H9 (cell line): ENCODE measurements around the gene KLLN. TPM values are rescaled to one million over a fixed set of nuclear protein-coding genes. Genes with fewer than 3 reads are reported as not detected.

Experiments used
- DNase-seq: peaks from one replicate; pipeline ENCODE4 v3.0.0-alpha.2; 2017
- H2AFZ ChIP-seq: one replicate; pipeline ENCODE4 v1.6.1; 2013; ENCODE audit warnings: mild to moderate bottlenecking, low read length, control low read depth, moderate library complexity
- H2AK5ac ChIP-seq: 2 replicates; pipeline ENCODE4 v1.6.1; 2013; ENCODE audit warnings: low read length, control low read depth, mixed read lengths; ENCODE audit not compliant: insufficient read length
- H2BK120ac ChIP-seq: one replicate; pipeline ENCODE4 v1.6.1; 2013; ENCODE audit warnings: low read depth, mild to moderate bottlenecking, low read length, control low read depth, inconsistent platforms; ENCODE audit not compliant: poor library complexity, severe bottlenecking
- H2BK12ac ChIP-seq: 2 replicates; pipeline ENCODE4 v1.6.1; 2013; ENCODE audit warnings: low read length, control low read depth, mixed read lengths, low read depth; ENCODE audit not compliant: insufficient read length
- H2BK15ac ChIP-seq: 2 replicates; pipeline ENCODE4 v1.6.1; 2013; ENCODE audit warnings: low read depth, low read length, control low read depth
- H2BK20ac ChIP-seq: one replicate; pipeline ENCODE4 v1.6.1; 2013; ENCODE audit warnings: low read depth, mild to moderate bottlenecking, low read length, control low read depth, inconsistent platforms; ENCODE audit not compliant: poor library complexity, severe bottlenecking
- H2BK5ac ChIP-seq: 2 replicates; pipeline ENCODE4 v1.6.1; 2013; ENCODE audit warnings: low read length, control low read depth, mixed read lengths; ENCODE audit not compliant: insufficient read length
- H3K14ac ChIP-seq: 2 replicates; pipeline ENCODE4 v1.6.1; 2013; ENCODE audit warnings: low read length, control low read depth; ENCODE audit not compliant: insufficient read depth
- H3K18ac ChIP-seq: 2 replicates; pipeline ENCODE4 v1.6.1; 2013; ENCODE audit warnings: low read depth, mild to moderate bottlenecking, mixed read lengths, low read length, control low read depth; ENCODE audit not compliant: insufficient read length
- H3K23ac ChIP-seq: 2 replicates; pipeline ENCODE4 v1.6.1; 2013; ENCODE audit warnings: low read length, control low read depth, mixed read lengths, low read depth; ENCODE audit not compliant: insufficient read length
- H3K23me2 ChIP-seq: 2 replicates; pipeline ENCODE4 v1.6.1; 2013; ENCODE audit warnings: low read depth, mild to moderate bottlenecking, mixed read lengths, low read length, control low read depth; ENCODE audit not compliant: insufficient read length, poor library complexity, severe bottlenecking
- H3K27ac ChIP-seq: 2 replicates; pipeline ENCODE4 v1.5.1; 2013; ENCODE audit warnings: low read length, control low read depth, mixed read lengths, low read depth; ENCODE audit not compliant: insufficient read length
- H3K27me3 ChIP-seq: 2 replicates; pipeline ENCODE4 v1.6.1; 2013; ENCODE audit warnings: low read length, control low read depth, inconsistent platforms; ENCODE audit not compliant: insufficient read depth
- H3K4ac ChIP-seq: 2 replicates; pipeline ENCODE4 v1.6.1; 2013; ENCODE audit warnings: low read depth, mild to moderate bottlenecking, control low read depth, inconsistent platforms, low read length, moderate library complexity
- H3K4me1 ChIP-seq: 2 replicates; pipeline ENCODE4 v1.6.1; 2013; ENCODE audit warnings: low read length, control low read depth, inconsistent platforms; ENCODE audit not compliant: insufficient read depth
- H3K4me2 ChIP-seq: 2 replicates; pipeline ENCODE4 v1.6.1; 2013; ENCODE audit warnings: low read length, control low read depth, mixed read lengths; ENCODE audit not compliant: insufficient read length, insufficient read depth
- H3K56ac ChIP-seq: 2 replicates; pipeline ENCODE4 v1.6.1; 2013; ENCODE audit warnings: low read depth, mild to moderate bottlenecking, mixed read lengths, low read length, control low read depth; ENCODE audit not compliant: insufficient read length
- H3K79me1 ChIP-seq: 2 replicates; pipeline ENCODE4 v1.6.1; 2013; ENCODE audit warnings: low read depth, mild to moderate bottlenecking, moderate library complexity, low read length, control low read depth, inconsistent platforms; ENCODE audit not compliant: insufficient read depth, poor library complexity, severe bottlenecking
- H3K79me2 ChIP-seq: 2 replicates; pipeline ENCODE4 v1.6.1; 2013; ENCODE audit warnings: low read length, control low read depth, inconsistent platforms; ENCODE audit not compliant: insufficient read depth
- H3K9ac ChIP-seq: 2 replicates; pipeline ENCODE4 v1.6.1; 2013; ENCODE audit warnings: low read length, control low read depth, mixed read lengths; ENCODE audit not compliant: insufficient read length; ENCODE audit errors: extremely low read depth
- H3K9me3 ChIP-seq: one replicate; pipeline ENCODE4 v1.6.1; 2013; ENCODE audit warnings: low read depth, low read length, inconsistent platforms; ENCODE audit not compliant: control insufficient read depth
- H3T11ph ChIP-seq: one replicate; pipeline ENCODE4 v1.6.1; 2013; ENCODE audit warnings: mild to moderate bottlenecking, low read length, control low read depth, inconsistent platforms
- H4K20me1 ChIP-seq: one replicate; pipeline ENCODE4 v1.6.1; 2013; ENCODE audit not compliant: control insufficient read depth, insufficient read length, insufficient read depth
- H4K5ac ChIP-seq: 2 replicates; pipeline ENCODE4 v1.6.1; 2013; ENCODE audit warnings: low read depth, mild to moderate bottlenecking, mixed read lengths, low read length, control low read depth; ENCODE audit not compliant: insufficient read length
- H4K8ac ChIP-seq: replicated peaks from 2 replicates; pipeline ENCODE4 v1.6.1; 2013; ENCODE audit warnings: low read length, control low read depth, mixed read lengths, low read depth; ENCODE audit not compliant: insufficient read length
- H4K91ac ChIP-seq: 2 replicates; pipeline ENCODE4 v1.6.1; 2013; ENCODE audit warnings: low read depth, mild to moderate bottlenecking, moderate library complexity, mixed read lengths, low read length, control low read depth; ENCODE audit not compliant: insufficient read length
- H3K27ac Mint-ChIP-seq, 3 experiments: 2 replicates in 2 of 3; 3 replicates in 1 of 3; pipeline ENCODE4 v1.8.0; 2020 to 2021; ENCODE audit warnings: mixed read lengths in 3 of 3, mild to moderate bottlenecking in 1 of 3, moderate library complexity in 1 of 3
- H3K27me3 Mint-ChIP-seq: 2 replicates; pipeline ENCODE4 v1.8.0; 2021; ENCODE audit warnings: low read depth, mild to moderate bottlenecking, moderate library complexity, mixed read lengths
- H3K36me3 Mint-ChIP-seq, 3 experiments: 2 replicates in 2 of 3; 3 replicates in 1 of 3; pipeline ENCODE4 v1.8.0; 2020 to 2021; ENCODE audit warnings: low read depth in 3 of 3, mixed read lengths in 3 of 3; ENCODE audit not compliant: insufficient read depth in 1 of 3
- H3K4me1 Mint-ChIP-seq, 2 experiments: 2 replicates each; pipeline ENCODE4 v1.8.0; 2020; ENCODE audit warnings: mixed read lengths in 2 of 2
- H3K4me3 Mint-ChIP-seq, 2 experiments: 2 replicates in 1 of 2; 3 replicates in 1 of 2; pipeline ENCODE4 v1.8.0; 2020 to 2021; ENCODE audit warnings: mild to moderate bottlenecking in 2 of 2, mixed read lengths in 2 of 2, moderate library complexity in 1 of 2
- H3K9me3 Mint-ChIP-seq, 2 experiments: 2 replicates in 1 of 2; 3 replicates in 1 of 2; pipeline ENCODE4 v1.8.0; 2020; ENCODE audit warnings: mild to moderate bottlenecking in 2 of 2, mixed read lengths in 2 of 2, moderate library complexity in 1 of 2
- WGBS: extraction: QIAGEN DNeasy Blood & Tissue Kit; methylation state at CpG from one replicate; pipeline ENCODE4 v1.1.7; 2013; ENCODE audit warnings: missing lambda C conversion rate, low lambda C conversion rate, mixed read lengths; ENCODE audit not compliant: insufficient read length; ENCODE audit errors: extremely low coverage; 5-methylcytosine and 5-hydroxymethylcytosine counted together
- total RNA-seq: library from RNA; stranded (reverse); gene quantifications from 2 replicates; pipeline ENCODE4 v1.2.1, GENCODE V29; 2021
- TF ChIP-seq, protein P1 (sequence below): fragments of 200-600 bp; sonication (generic); conservative IDR thresholded peaks from 3 replicates; pipeline ENCODE4 v1.8.0; 2021; ENCODE audit warnings: antibody characterized with exemption, mild to moderate bottlenecking

KLLN gene
- total RNA-seq, 1 experiment from 2014 or later, result 0.79 TPM

DNA sequence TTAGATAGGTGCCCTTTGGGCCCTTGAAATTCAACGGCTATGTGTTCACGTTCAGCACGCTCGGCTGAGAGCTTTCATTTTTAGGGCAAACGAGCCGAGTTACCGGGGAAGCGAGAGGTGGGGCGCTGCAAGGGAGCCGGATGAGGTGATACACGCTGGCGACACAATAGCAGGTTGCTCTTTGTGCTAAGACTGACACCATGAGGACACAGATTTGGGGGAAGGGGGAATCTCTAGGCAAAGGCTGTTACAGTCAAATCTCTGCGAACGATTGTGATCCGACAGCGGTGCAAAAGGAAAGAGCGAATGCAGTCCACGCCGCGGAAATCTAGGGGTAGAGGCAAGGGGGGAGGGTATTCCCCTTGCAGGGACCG is 667 bp downstream of the KLLN start:
- WGBS, result no CpG with 5 or more reads among the region's 21 CpGs
- peak overlapping the region; percentile 88 for H3K9ac ChIP-seq
- no peak overlapping the region for H2AFZ ChIP-seq
- H3K4ac ChIP-seq, result no peak overlapping the region; the same call in 1 of the 2 replicates
- TF ChIP-seq, protein P1, sequence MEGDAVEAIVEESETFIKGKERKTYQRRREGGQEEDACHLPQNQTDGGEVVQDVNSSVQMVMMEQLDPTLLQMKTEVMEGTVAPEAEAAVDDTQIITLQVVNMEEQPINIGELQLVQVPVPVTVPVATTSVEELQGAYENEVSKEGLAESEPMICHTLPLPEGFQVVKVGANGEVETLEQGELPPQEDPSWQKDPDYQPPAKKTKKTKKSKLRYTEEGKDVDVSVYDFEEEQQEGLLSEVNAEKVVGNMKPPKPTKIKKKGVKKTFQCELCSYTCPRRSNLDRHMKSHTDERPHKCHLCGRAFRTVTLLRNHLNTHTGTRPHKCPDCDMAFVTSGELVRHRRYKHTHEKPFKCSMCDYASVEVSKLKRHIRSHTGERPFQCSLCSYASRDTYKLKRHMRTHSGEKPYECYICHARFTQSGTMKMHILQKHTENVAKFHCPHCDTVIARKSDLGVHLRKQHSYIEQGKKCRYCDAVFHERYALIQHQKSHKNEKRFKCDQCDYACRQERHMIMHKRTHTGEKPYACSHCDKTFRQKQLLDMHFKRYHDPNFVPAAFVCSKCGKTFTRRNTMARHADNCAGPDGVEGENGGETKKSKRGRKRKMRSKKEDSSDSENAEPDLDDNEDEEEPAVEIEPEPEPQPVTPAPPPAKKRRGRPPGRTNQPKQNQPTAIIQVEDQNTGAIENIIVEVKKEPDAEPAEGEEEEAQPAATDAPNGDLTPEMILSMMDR, result no peak
- H2BK120ac ChIP-seq, result no peak overlapping the region
- peaks cover 24% of the 10 kb centered on the region; the same call in 1 of the 2 replicates for H3K79me2 ChIP-seq
- H3K27ac ChIP-seq, result peak overlapping the region; percentile 49
- H3K23me2 ChIP-seq, result peaks cover 17% of the 10 kb centered on the region
- H3K14ac ChIP-seq, result peak overlapping the region; percentile 64
- Mint-ChIP-seq H3K4me3 (peak overlapping the region; percentile 97 to 99), H3K27ac (peak overlapping the region; percentile 97 to 99 (median 99)), H3K27me3 (peaks cover 8% of the 10 kb centered on the region; the same call in 1 of the 2 replicates), H3K9me3 (no peaks in the 10 kb centered on the region; a peak in 1 of 5 replicates), H3K4me1 (peaks cover 30 to 31% of the 10 kb centered on the region in 2 experiments), H3K36me3 (peaks cover 0 to 5% (median 0%) of the 10 kb centered on the region in 3 experiments; a peak in 4 of 7 replicates)
- DNase-seq, result no peak
- H2AK5ac ChIP-seq, result no peak overlapping the region
- no peaks in the 10 kb centered on the region for H3K9me3 ChIP-seq
- no peak overlapping the region for H4K8ac ChIP-seq
- H4K91ac ChIP-seq, result no peak overlapping the region
- no peaks in the 10 kb centered on the region for H4K20me1 ChIP-seq
- H3K56ac ChIP-seq, result peak overlapping the region; percentile 1
- no peak overlapping the region for H2BK20ac ChIP-seq
- peak overlapping the region; percentile 82 for H3K4me2 ChIP-seq
- H3K23ac ChIP-seq, result no peak overlapping the region
- H3K18ac ChIP-seq, result peak overlapping the region; percentile 49
- H2BK15ac ChIP-seq, result no peak overlapping the region
- no peak overlapping the region for H2BK5ac ChIP-seq
- H4K5ac ChIP-seq, result peak overlapping the region; percentile 34
- no peak overlapping the region for H2BK12ac ChIP-seq
- H3K79me1 ChIP-seq, result no peaks in the 10 kb centered on the region
- no peak overlapping the region for H3T11ph ChIP-seq
- H3K4me1 ChIP-seq, result no peaks in the 10 kb centered on the region
- H3K27me3 ChIP-seq, result no peaks in the 10 kb centered on the region
